HepG2 (cell line): Measurements from ENCODE around the gene PFN1. TPM values are rescaled to one million over a fixed set of nuclear protein-coding genes. Genes with fewer than 3 reads are reported as not detected.
A peak's percentile ranks its signal among the peaks of the same experiment; 100 is the strongest.

Source experiments
- AGO1 ChIP-seq: fragments of 200-400 bp; formaldehyde crosslinking; IDR thresholded peaks from 2 replicates; pipeline ENCODE4 v1.6.1; 2017; ENCODE audit warnings: mild to moderate bottlenecking, low read depth, low read length, moderate library complexity; ENCODE audit not compliant: poor library complexity, severe bottlenecking
- ATF3 ChIP-seq: sonication (generic); formaldehyde crosslinking; IDR thresholded peaks from 2 replicates; pipeline ENCODE4 v1.4.0; 2020; ENCODE audit warnings: missing genetic modification reagents
- FOXA1 ChIP-seq, 2 experiments: fragments of 450-650 bp in 1 of 2; sonication (generic) in 1 of 2; formaldehyde crosslinking in 1 of 2; IDR thresholded peaks; 2 replicates each; pipeline versions ENCODE4 v1.4.0 to v1.6.1; 2016 to 2020; ENCODE audit warnings: missing genetic modification reagents in 1 of 2
- FOXP1 ChIP-seq, 2 experiments: fragments of 450-650 bp in 1 of 2; IDR thresholded peaks; 2 replicates each; pipeline ENCODE4 v1.6.1; 2017 to 2018; ENCODE audit warnings: antibody characterized with exemption in 1 of 2
- FUBP1 ChIP-seq: sonication (generic); formaldehyde crosslinking; IDR thresholded peaks from 2 replicates; pipeline ENCODE4 v1.5.1; 2020; ENCODE audit warnings: missing genetic modification reagents, mild to moderate bottlenecking, borderline replicate concordance
- MED13 ChIP-seq: sonication (generic); formaldehyde crosslinking; IDR thresholded peaks from 2 replicates; pipeline ENCODE4 v1.5.0; 2020; ENCODE audit warnings: missing genetic modification reagents
- MTA1 ChIP-seq: sonication (generic); formaldehyde crosslinking; IDR thresholded peaks from 2 replicates; pipeline ENCODE4 v1.4.0; 2020; ENCODE audit warnings: missing genetic modification reagents, mild to moderate bottlenecking, borderline replicate concordance
- RARA ChIP-seq: IDR thresholded peaks from 2 replicates; pipeline ENCODE4 v1.6.1; 2016; ENCODE audit warnings: missing genetic modification reagents, missing compliant biosample characterization
- SAP130 ChIP-seq: IDR thresholded peaks from 2 replicates; pipeline ENCODE4 v1.6.1; 2016; ENCODE audit warnings: low read depth
- SOX5 ChIP-seq: IDR thresholded peaks from 2 replicates; pipeline ENCODE4 v1.6.1; 2016; ENCODE audit warnings: borderline replicate concordance
- ZBTB39 ChIP-seq: sonication (generic); formaldehyde crosslinking; IDR thresholded peaks from 2 replicates; pipeline ENCODE4 v1.5.0; 2020; ENCODE audit warnings: missing genetic modification reagents
- ZNF142 ChIP-seq: sonication (generic); formaldehyde crosslinking; IDR thresholded peaks from 2 replicates; pipeline ENCODE4 v1.4.0; 2020; ENCODE audit warnings: missing genetic modification reagents
- ZNF331 ChIP-seq: sonication (generic); formaldehyde crosslinking; IDR thresholded peaks from 2 replicates; pipeline ENCODE4 v1.4.0; 2020; ENCODE audit warnings: missing genetic modification reagents
- ZNF501 ChIP-seq: sonication (generic); formaldehyde crosslinking; IDR thresholded peaks from 2 replicates; pipeline ENCODE4 v1.5.1; 2020; ENCODE audit warnings: mild to moderate bottlenecking, moderate library complexity, missing genetic modification reagents
- ZNF512 ChIP-seq: sonication (generic); formaldehyde crosslinking; IDR thresholded peaks from 2 replicates; pipeline ENCODE4 v1.4.0; 2020; ENCODE audit warnings: mild to moderate bottlenecking, missing genetic modification reagents
- ZNF569 ChIP-seq: sonication (generic); formaldehyde crosslinking; IDR thresholded peaks from 2 replicates; pipeline ENCODE4 v1.5.0; 2020; ENCODE audit warnings: mild to moderate bottlenecking, missing genetic modification reagents, moderate library complexity, borderline replicate concordance
- polyA plus RNA-seq, 8 experiments: library from polyadenylated mRNA; depleted of rRNA in 3 of 8; stranded (reverse) in 7 of 8; unstranded in 1 of 8; fragments of >200 nt; fragmentation: Illumina TruSeq in 4 of 8; extraction: Trizol in 4 of 8; gene quantifications; 2 replicates each; pipeline versions ENCODE4 v1.2.1 to v1.2.3, GENCODE V29; 2011 to 2016; ENCODE audit warnings: low read depth in 4 of 8, missing spikeins in 1 of 8, mixed read lengths in 1 of 8; ENCODE audit not compliant: insufficient read depth in 1 of 8
- total RNA-seq, 5 experiments: library from RNA; depleted of rRNA; stranded (reverse); fragments of >200 nt; fragmentation: Illumina TruSeq; extraction: Trizol; gene quantifications; 2 replicates each; pipeline ENCODE4 v1.2.3, GENCODE V29; 2016; ENCODE audit warnings: low read depth in 1 of 5

Gene PFN1
- total and polyA plus RNA-seq, 2 of the 13 experiments (the other 11 are each of a cell fraction or from before 2014, with no cell fraction given), result 494 to 613 TPM

- TF ChIP-seq ZBTB39 (CRISPR knock-in tag), result no peak
- no peak for TF ChIP-seq ZNF569 (CRISPR knock-in tag)
- TF ChIP-seq FUBP1, result no peak
- no peak for TF ChIP-seq ZNF331
- no peak for TF ChIP-seq ZNF512 (CRISPR knock-in tag)
- no peak for TF ChIP-seq MTA1
- TF ChIP-seq FOXA1 (IDR thresholded peaks at IDR 0.05), result no peak
- TF ChIP-seq FOXA1 (CRISPR knock-in tag; IDR thresholded peaks at IDR 0.05), result no peak
- TF ChIP-seq ZNF501, result no peak
- TF ChIP-seq AGO1, result no peak
- no peak for TF ChIP-seq RARA
- peak; percentile 61 for TF ChIP-seq SAP130 (CRISPR knock-in tag)
- TF ChIP-seq MED13 (CRISPR knock-in tag), result no peak
- TF ChIP-seq ZNF142, result no peak
- peak; percentile 20; the same call in 1 of the 2 replicates for TF ChIP-seq SOX5
- TF ChIP-seq ATF3 (CRISPR knock-in tag), result peak; percentile 81
- no peak for TF ChIP-seq FOXP1 (IDR thresholded peaks at IDR 0.05)
- no peak for TF ChIP-seq FOXP1 (CRISPR knock-in tag; IDR thresholded peaks at IDR 0.05)
Measured at GRCh38 chr17:4945176-4945943, 3.0 kb downstream of the PFN1 start (continued).
